HEK293T (cell line): ENCODE data around the gene SLC35G2.
"Not testable (repeated sequence)": the region's sequence is repeated elsewhere in the genome, so short reads cannot be mapped to it uniquely, and the experiment has no call there.

Source experiments
- BHLHE40 ChIP-seq: fragments of 450-650 bp; IDR thresholded peaks from 2 replicates; pipeline ENCODE4 v1.6.1; 2016; ENCODE audit warnings: mild to moderate bottlenecking, moderate library complexity, borderline replicate concordance
- ELF4 ChIP-seq: fragments of 450-650 bp; IDR thresholded peaks from 2 replicates; pipeline ENCODE4 v1.6.1; 2017; ENCODE audit warnings: antibody characterized with exemption
- FOXM1 ChIP-seq: fragments of 450-650 bp; IDR thresholded peaks from 2 replicates; pipeline ENCODE4 v1.6.1; 2017; ENCODE audit warnings: mild to moderate bottlenecking, borderline replicate concordance
- NFRKB ChIP-seq: fragments of 450-650 bp; IDR thresholded peaks from 2 replicates; pipeline ENCODE4 v1.6.1; 2016; ENCODE audit warnings: mild to moderate bottlenecking, moderate library complexity
- SP1 ChIP-seq: fragments of 450-650 bp; IDR thresholded peaks from 2 replicates; pipeline ENCODE4 v1.6.1; 2017
- ZNF384 ChIP-seq: fragments of 450-650 bp; IDR thresholded peaks from 2 replicates; pipeline ENCODE4 v1.6.1; 2016

- not testable (repeated sequence) for TF ChIP-seq ZNF384, BHLHE40, FOXM1, SP1, NFRKB, ELF4
Observed at GRCh38 chr3:136900694-136901093, 81.8 kb downstream of the SLC35G2 start.
